NCI-H146 (cell line): ENCODE data around the gene PCDHB3.
"Not testable (repeated sequence)": the region's sequence is repeated elsewhere in the genome, so short reads cannot be mapped to it uniquely, and the experiment has no call there.

Experiments
- DNase-seq: peaks from one replicate; lab custom pipeline; 2025; lab: John Stamatoyannopoulos, UW

The PCDHB3 gene

DNA sequence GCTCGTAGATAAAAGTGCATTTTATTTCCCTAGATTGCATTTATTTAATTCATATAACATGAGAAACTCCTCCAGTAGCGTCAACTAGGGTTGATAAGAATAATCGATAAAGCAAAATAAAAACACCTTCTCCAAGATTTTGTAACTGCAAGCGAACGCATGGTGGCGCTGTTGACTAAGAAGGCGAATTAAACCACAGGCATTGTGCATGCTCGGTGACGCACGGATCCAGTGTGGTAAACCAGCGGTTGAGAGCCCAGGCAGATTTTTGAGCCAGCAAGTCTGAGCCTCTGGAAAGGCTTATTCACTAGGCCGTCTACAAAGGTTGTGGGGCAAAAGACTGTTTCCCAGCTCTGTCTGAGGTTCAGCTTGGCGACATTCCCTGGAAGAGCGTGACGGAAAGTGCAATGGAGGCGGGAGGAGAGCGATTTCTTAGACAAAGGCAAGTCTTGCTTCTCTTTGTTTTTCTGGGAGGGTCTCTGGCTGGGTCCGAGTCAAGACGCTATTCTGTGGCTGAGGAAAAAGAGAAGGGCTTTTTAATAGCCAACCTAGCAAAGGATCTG lies at the start of gene PCDHB3:
Gene PCDHB3 (plus strand): TSS at position 231 of the 563 bp plus-strand sequence. CDS start 177 bp downstream, at position 408.
- DNase-seq = no peak

DNA sequence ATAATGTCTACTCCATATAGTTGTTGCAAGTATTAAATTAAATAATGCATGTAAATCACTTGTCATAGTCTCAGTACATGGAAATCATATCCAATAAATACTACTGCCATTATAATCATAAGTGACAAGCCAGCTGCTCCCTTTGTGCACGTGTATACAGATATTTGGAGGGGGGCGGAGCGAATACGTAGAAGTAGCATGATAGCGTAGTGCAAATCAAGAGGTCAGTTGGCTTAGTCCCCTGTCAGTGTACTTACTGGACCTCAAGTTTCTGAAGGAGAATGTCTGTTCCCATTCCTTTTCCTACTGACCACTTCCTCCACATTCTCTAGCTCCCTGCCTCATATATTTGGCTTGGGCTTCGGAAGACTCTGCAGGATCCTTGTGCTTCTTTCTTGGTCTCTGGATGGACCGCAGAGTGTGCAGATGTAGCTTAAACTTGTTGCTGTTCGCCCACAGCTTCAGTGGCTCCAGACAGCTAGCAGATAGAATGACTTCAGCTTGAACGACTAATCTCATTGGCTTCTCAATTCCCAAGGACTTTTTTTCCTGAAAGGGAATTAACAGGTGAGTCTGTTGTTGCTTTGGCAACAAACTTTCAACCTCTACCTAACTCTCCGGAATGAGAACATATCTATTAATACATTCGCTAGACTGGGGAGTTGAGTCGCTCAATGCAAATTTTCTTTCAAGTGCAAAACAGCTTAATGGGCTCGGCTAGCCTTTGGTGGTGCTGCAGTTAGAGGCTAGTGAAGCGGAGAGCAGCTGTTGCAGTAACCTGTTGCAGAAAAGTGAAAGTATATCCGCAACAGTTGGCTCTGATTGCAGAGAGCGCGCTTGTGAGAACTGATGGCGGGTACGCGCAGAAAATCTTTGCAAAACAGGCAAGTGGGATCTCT lies 49.4 kb upstream of the PCDHB3 start, which contains the start of gene PCDHB1:
Gene PCDHB1 (plus strand): TSS at position 753 of the 899 bp plus-strand sequence. CDS start 97 bp downstream, at position 850.
- peak; percentile 23 for DNase-seq

DNA sequence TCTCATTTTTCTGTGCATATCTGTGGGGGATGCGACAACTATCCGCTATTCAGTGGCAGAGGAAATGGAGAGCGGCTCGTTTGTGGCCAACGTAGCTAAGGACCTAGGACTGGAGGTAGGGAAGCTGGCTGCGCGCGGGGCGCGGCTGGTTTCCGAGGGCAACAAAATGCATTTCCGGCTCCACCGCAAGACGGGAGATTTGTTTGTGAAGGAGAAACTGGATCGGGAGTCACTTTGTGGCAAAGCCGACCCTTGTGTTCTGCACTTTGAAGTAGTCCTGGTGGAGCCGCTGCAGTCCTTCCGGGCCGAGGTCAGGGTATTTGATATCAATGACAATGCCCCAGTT lies 48.8 kb upstream of the PCDHB3 start:
- no peak for DNase-seq

DNA sequence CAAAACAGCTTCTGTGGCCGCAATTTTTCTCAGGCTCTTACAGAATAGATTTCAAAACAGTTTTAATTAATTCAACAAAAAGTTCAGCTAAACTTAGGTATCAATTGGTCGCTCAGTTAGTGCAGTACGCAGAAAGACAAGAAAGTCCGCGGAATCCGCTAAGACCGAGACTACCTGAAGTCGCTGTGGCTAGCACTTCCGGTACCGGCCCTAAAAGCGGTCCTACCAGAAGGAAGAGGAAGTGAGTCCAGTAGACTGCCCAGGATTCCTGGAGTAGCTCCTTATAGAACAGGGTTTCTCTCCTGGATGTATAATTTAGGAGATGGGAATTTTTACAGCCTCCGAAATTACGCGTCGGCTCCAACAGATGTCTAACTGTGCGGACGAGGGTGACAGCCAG lies 22.4 kb upstream of the PCDHB3 start:
- no peak for DNase-seq

DNA sequence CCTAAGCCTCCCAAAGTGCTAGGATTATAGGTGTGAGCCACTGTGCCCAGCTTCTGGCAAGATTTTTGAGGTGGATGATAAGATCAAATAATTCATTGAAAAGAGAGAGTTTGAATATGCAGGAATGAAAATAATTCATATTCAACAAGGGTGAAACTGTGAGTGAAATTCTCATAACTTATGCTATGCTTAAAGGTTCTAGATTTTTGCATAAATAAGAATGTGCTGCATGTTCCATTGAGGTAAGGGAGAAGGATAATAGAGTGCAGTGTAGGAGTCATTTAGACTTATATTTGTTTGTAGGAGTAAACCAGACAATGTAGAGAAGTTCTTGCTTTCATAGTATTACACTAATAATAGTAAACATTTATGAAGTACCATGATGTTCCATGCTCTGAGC lies 18.0 kb upstream of the PCDHB3 start:
- DNase-seq = no peak

DNA sequence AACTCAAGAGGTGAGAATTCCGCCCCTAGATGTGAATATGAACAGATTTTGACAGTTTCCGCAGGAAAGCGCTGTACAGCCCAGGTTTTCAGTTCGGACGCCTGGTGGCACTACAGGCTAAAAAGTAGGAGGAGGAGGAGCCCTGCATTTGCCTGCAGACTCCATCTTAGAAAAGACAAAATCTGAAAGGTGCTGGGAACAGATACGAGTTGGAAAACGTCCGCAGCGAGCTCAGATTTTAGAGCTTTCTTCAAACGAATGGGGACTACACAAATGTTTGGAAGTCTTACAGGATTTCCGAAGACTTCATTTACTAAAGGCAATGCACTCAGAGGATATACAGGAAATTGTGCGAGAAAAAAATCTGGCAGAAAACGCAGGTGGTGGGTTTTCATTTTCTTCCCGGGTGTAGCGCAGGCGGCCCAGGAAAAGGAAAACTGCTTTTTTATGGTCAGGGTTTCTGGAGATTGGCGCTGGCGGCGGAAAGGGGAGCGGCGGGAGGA lies 15.7 kb upstream of the PCDHB3 start:
- peak; percentile 78 for DNase-seq

DNA sequence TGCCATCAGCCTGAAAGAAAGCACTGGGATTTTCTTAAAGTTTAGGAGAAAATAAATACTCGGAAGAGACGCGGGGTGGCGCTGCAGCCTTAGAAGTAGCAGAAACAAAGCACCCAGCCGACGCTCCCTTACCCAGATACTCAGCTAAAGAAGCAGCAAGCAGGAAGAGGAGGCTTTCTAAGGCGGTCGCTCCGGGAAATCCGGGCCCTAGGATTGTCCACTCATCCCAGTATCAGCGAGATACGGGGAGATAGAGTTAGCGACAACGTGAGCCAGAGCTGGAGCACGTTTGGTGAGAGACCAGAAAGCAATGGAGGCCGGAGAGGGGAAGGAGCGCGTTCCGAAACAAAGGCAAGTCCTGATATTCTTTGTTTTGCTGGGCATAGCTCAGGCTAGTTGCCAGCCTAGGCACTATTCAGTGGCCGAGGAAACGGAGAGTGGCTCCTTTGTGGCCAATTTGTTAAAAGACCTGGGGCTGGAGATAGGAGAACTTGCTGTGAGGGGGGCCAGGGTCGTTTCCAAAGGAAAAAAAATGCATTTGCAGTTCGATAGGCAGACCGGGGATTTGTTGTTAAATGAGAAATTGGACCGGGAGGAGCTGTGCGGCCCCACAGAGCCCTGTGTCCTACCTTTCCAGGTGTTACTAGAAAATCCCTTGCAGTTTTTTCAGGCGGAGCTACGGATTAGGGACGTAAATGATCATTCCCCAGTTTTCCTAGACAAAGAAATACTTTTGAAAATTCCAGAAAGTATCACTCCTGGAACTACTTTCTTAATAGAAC lies 5.6 kb upstream of the PCDHB3 start, which contains the start of gene PCDHB2:
Gene PCDHB2 (plus strand): TSS at position 135 of the 782 bp plus-strand sequence. CDS start 176 bp downstream, at position 311.
- DNase-seq = peak; percentile 90

DNA sequence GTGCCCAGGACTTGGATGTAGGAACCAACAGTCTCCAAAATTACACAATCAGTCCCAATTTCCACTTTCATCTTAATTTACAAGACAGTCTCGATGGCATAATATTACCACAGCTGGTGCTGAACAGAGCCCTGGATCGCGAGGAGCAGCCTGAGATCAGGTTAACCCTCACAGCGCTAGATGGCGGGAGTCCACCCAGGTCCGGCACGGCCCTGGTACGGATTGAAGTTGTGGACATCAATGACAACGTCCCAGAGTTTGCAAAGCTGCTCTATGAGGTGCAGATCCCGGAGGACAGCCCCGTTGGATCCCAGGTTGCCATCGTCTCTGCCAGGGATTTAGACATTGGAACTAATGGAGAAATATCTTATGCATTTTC lies 5.0 kb upstream of the PCDHB3 start:
- DNase-seq = no peak

DNA sequence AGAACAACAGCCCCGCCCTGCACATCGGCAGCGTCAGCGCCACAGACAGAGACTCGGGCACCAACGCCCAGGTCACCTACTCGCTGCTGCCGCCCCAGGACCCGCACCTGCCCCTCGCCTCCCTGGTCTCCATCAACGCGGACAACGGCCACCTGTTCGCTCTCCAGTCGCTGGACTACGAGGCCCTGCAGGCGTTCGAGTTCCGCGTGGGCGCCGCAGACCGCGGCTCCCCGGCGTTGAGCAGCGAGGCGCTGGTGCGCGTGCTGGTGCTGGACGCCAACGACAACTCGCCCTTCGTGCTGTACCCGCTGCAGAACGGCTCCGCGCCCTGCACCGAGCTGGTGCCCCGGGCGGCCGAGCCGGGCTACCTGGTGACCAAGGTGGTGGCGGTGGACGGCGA lies 4.1 kb upstream of the PCDHB3 start:
- DNase-seq = not testable (repeated sequence)

DNA sequence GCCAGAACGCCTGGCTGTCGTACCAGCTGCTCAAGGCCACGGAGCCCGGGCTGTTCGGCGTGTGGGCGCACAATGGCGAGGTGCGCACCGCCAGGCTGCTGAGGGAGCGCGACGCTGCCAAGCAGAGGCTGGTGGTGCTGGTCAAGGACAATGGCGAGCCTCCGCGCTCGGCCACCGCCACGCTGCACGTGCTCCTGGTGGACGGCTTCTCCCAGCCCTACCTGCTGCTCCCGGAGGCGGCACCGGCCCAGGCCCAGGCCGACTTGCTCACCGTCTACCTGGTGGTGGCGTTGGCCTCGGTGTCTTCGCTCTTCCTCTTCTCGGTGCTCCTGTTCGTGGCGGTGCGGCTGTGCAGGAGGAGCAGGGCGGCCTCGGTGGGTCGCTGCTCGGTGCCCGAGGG lies 3.7 kb upstream of the PCDHB3 start:
- DNase-seq = not testable (repeated sequence)

DNA sequence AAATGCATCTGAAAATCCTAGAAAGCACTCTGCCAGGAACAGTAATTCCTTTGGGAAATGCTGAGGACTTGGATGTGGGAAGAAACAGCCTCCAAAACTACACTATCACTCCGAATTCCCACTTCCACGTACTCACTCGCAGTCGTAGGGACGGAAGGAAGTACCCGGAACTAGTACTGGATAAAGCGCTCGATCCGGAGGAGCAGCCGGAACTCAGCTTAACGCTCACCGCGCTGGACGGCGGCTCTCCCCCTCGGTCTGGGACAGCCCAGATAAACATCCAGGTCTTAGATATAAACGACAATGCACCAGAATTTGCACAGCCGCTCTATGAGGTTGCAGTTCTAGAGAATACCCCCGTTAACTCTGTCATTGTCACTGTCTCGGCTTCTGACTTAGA lies 786 bp downstream of the PCDHB3 start:
- no peak for DNase-seq

DNA sequence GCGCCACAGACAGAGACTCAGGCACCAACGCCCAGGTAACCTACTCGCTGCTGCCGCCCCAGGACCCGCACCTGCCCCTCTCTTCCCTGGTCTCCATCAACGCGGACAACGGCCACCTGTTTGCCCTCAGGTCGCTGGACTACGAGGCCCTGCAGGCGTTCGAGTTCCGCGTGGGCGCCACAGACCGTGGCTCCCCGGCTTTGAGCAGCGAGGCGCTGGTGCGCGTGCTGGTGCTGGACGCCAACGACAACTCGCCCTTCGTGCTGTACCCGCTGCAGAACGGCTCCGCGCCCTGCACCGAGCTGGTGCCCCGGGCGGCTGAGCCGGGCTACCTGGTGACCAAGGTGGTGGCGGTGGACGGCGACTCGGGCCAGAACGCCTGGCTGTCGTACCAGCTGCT lies 1.8 kb downstream of the PCDHB3 start:
- not testable (repeated sequence) for DNase-seq

DNA sequence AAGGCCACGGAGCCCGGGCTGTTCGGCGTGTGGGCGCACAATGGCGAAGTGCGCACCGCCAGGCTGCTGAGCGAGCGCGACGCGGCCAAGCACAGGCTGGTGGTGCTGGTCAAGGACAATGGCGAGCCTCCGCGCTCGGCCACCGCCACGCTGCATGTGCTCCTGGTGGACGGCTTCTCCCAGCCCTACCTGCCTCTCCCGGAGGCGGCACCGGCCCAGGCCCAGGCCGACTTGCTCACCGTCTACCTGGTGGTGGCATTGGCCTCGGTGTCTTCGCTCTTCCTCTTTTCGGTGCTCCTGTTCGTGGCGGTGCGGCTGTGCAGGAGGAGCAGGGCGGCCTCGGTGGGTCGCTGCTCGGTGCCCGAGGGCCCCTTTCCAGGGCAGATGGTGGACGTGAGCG lies 2.2 kb downstream of the PCDHB3 start:
- DNase-seq = not testable (repeated sequence)

DNA sequence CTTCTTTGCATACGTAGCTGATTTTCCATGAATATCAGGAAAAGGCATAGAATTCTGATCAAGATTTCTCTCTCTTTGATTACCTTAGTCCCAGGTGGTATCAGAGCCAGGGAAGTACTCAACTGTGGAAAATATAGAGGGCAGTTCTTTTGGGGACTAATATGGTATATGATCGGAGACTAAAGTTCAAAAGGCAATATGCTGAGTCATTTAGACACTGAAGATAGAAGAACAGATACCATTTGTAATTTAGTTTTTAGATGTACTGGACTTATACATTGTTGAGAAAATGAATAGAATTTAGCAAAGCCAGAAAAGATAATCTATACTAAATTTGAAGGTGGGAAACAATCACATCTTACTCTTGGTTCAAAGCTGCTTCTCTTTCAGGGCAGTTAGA lies 5.1 kb downstream of the PCDHB3 start:
- no peak for DNase-seq

DNA sequence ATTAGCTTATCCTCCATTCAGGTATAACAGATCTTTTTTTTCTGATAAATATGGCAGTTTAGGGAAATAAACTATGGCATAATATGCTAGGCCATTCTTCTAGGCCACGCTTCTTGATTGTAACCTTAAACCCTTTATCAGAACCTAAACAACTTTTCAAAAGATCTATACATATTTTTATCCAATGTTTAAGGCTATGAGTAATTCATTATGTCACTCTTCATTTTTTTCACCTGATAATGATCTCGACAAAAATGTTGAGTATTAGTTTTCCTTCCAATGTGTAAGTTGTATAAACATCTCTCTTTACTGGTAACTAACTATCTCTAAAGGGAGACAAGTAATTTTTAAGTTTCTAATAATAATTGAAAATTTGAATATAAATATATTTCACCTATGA lies 19.0 kb downstream of the PCDHB3 start:
- no peak for DNase-seq

DNA sequence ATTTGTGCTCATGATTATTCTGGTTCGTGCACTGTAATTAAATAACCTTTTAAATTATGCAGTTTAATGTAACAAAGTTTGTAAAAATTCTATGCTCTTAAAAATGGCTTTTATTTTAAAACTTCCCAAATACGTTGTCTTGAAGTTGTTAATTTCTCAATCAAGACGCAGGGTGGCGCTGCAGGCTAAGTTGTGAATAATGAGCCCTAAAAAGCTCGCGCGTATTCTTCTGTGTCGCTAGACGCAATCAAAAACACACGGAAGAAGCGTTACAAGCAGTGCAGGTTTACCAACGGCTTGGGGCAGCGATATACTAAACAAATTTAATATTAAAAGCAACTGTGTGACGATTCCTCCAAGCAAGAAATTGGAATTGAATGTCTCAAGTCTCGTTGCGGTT lies 21.3 kb downstream of the PCDHB3 start, which contains the start of gene PCDHB4:
Gene PCDHB4 (plus strand): TSS at position 256 of the 400 bp plus-strand sequence. CDS start 181 bp downstream, outside the sequence.
- DNase-seq = peak; percentile 1

DNA sequence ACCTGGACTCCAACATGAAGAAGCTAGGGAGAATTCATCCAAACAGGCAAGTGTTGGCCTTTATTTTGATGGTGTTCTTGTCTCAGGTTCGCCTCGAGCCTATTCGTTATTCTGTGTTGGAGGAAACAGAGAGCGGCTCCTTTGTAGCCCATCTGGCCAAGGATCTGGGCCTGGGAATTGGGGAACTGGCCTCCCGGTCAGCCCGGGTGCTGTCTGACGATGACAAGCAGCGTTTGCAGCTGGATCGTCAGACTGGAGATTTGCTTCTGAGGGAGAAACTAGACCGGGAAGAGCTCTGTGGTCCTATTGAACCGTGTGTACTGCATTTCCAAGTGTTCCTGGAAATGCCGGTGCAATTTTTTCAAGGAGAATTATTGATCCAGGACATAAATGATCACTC lies 21.7 kb downstream of the PCDHB3 start:
- DNase-seq = no peak

DNA sequence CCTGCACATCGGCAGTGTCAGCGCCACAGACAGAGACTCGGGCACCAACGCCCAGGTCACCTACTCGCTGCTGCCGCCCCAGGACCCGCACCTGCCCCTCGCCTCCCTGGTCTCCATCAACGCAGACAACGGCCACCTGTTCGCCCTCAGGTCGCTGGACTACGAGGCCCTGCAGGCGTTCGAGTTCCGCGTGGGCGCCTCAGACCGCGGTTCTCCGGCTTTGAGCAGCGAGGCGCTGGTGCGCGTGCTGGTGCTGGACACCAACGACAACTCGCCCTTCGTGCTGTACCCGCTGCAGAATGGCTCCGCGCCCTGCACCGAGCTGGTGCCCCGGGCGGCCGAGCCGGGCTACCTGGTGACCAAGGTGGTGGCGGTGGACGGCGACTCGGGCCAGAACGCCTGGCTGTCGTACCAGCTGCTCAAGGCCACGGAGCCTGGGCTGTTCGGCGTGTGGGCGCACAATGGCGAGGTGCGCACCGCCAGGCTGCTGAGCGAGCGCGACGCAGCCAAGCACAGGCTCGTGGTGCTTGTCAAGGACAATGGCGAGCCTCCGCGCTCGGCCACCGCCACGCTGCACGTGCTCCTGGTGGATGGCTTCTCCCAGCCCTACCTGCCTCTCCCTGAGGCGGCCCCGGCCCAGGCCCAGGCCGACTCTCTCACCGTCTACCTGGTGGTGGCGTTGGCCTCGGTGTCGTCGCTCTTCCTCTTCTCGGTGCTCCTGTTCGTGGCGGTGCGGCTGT lies 23.3 kb downstream of the PCDHB3 start:
- DNase-seq = not testable (repeated sequence)

DNA sequence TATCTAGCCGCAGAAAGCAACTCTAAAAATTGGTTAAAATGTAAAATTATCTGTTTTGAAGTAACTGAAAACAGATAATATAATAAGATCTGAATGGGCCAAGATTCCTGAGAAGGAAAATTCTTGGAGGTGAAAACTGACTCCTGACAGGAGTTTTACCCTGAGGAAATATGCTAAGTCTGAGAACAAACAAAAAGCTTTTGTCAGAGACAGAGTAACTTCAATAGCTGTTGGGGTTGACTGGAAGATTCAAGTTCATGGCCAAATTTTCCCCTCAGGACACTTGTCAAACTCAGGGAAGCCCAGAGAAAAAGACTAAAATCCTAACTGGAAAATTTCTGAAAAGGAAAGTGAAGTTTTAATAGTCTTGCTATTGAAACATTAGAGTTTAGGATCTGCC lies 27.0 kb downstream of the PCDHB3 start:
- DNase-seq = no peak

DNA sequence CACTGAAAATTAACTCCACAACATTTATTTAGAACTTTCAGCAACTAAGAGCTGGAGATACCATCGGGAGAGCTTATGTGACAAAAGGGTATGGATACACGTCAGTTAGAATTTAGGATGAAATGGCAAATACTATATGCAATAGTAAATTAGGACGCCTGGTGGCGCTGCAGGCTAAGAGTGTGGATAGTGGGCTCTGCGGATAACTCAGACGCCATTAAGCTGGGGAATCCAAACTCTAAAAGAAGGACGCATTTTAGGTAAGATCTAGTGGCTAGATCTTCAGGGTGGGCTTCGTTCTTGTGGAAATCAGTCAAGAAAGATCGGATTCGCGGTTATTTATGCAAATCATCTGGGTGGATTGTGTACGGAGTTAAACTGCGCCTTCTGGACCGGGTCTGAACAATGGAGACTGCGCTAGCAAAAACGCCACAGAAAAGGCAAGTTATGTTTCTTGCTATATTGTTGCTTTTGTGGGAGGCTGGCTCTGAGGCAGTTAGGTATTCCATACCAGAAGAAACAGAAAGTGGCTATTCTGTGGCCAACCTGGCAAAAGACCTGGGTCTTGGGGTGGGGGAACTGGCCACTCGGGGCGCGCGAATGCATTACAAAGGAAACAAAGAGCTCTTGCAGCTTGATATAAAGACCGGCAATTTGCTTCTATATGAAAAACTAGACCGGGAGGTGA lies 34.9 kb downstream of the PCDHB3 start, which contains the start of gene PCDHB5:
Gene PCDHB5 (plus strand): TSS at position 177 of the 688 bp plus-strand sequence. CDS start 229 bp downstream, at position 406.
- DNase-seq = peak; percentile 53
